Measurements from ENCODE around the gene CTNS. TPM values are rescaled to one million over a fixed set of nuclear protein-coding genes. Genes with fewer than 3 reads are reported as not detected.
A peak's percentile ranks its signal among the peaks of the same experiment; 100 is the strongest.

The CTNS gene
- total RNA-seq, 1 donor: 27.7 TPM

GRCh38 chr17:3635474-3636153 is 946 bp upstream of the CTNS start:
- TF ChIP-seq, protein P1, sequence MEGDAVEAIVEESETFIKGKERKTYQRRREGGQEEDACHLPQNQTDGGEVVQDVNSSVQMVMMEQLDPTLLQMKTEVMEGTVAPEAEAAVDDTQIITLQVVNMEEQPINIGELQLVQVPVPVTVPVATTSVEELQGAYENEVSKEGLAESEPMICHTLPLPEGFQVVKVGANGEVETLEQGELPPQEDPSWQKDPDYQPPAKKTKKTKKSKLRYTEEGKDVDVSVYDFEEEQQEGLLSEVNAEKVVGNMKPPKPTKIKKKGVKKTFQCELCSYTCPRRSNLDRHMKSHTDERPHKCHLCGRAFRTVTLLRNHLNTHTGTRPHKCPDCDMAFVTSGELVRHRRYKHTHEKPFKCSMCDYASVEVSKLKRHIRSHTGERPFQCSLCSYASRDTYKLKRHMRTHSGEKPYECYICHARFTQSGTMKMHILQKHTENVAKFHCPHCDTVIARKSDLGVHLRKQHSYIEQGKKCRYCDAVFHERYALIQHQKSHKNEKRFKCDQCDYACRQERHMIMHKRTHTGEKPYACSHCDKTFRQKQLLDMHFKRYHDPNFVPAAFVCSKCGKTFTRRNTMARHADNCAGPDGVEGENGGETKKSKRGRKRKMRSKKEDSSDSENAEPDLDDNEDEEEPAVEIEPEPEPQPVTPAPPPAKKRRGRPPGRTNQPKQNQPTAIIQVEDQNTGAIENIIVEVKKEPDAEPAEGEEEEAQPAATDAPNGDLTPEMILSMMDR (IDR thresholded peaks at IDR 0.05; ENCODE audit: insufficient read depth, low read length): no peak

GRCh38 chr17:3636908-3637373 is 381 bp downstream of the CTNS start:
- TF ChIP-seq, protein P1 (IDR thresholded peaks at IDR 0.05; ENCODE audit: insufficient read depth, low read length): no peak
- peak overlapping the region; percentile 92 for H3K4me3 ChIP-seq (ENCODE audit: low read depth, low read length)
- no peak for DNase-seq (ENCODE audit: low read depth)

More at GRCh38 chr17:3635474-3636153, 946 bp upstream of the CTNS start:
- H3K4me3 ChIP-seq (ENCODE audit: low read depth, low read length): peak overlapping the region; percentile 88
- DNase-seq (ENCODE audit: low read depth): no peak

DNA sequence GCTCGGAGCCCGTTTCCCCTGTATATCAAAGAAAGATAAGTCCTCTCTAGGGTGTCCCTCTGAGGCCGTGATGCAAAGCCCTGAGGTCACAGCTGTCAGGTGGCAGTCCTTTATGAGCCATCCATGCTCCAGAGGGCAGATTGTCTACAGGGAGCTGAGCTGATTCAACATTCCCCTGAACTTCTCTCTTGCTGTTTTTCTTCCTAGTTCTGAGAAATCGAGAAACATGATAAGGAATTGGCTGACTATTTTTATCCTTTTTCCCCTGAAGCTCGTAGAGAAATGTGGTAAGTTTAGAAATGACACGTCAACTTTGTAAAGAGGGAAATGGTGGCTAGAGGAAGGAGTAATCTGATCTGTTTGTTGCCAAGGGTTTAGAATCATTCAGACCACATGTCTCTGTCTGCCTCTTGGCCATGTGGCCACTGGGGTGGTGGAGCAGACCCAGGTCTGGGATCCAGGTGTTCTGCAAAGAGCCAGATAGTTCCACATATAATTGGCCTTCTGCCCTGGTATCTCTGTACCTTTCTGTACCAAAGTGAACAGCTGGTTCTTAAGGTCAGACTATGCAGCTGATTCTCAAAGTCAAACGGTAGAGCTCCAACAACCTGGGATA is 3.5 kb downstream of the CTNS start:
- TF ChIP-seq, protein P1 (IDR thresholded peaks at IDR 0.05; ENCODE audit: insufficient read depth, low read length): no peak
- DNase-seq (ENCODE audit: low read depth): peak; percentile 83
- no peak overlapping the region for H3K4me3 ChIP-seq (ENCODE audit: low read depth, low read length)

DNA sequence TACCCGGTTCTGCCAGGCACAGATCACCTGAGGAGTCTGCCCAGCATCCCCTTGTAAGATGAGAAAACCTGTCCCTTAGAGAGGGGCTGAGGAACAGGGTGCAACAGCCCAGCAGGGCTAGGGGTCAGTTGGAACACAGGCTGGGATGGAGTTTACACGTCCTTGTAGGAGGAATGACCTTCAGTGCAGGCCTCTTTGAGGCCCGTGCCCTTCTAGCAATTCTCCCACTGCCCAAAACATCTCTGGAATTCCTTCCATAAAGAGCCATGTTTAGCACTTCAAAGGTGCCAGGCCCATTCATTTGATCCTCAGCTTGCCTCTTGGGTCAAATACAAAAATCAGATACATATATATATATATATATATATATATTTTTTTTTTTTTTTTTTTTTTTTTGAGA is 4.5 kb downstream of the CTNS start:
- TF ChIP-seq, protein P1 (IDR thresholded peaks at IDR 0.05; ENCODE audit: insufficient read depth, low read length): no peak

DNA sequence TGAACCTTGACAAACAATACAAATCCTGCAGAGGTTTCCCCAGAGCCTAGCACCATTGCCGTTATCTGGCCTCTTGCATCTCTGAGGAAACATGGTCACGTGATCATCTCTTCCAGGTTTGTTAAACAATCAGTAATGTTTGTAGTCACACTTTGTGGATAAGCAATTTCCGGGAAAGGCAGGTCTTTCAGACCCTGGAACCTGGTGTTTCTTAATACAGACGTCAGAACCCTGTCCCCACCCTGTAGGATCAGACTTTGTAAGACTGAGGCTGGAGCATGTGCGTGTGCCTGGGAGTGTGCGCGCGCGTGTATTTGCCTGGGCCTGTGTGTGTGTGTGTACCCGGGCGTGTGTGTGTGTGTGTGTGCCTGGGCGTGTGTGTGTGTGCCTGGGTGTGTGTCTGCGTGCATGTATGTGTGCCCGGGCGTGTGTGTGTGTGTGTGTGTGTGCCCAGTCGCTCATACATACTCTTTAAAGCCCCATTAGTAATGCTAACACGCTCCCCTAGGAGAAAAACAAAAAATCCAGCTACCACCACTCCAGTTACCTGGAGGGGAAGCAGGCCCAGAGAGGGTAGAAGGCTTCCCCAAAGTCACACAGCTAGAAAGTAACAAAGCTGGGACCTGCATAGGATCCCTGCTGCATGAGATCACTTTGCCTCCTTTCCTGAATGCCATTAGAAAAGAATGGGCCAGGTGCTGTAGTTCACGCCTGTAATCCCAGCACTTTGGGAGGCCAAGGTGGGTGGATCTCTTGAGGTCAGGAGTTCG is 5.3 kb downstream of the CTNS start:
- TF ChIP-seq, protein P1 (IDR thresholded peaks at IDR 0.05; ENCODE audit: insufficient read depth, low read length): no peak
- H3K4me3 ChIP-seq (ENCODE audit: low read depth, low read length): no peak overlapping the region
- DNase-seq (ENCODE audit: low read depth): no peak

More for the DNA sequence above, 4.5 kb downstream of the CTNS start:
- no peak overlapping the region for H3K4me3 ChIP-seq (ENCODE audit: low read depth, low read length)
- no peak for DNase-seq (ENCODE audit: low read depth)

- no peak for DNase-seq (ENCODE audit: low read depth)
- TF ChIP-seq, protein P1 (IDR thresholded peaks at IDR 0.05; ENCODE audit: insufficient read depth, low read length): no peak
- no peak overlapping the region for H3K4me3 ChIP-seq (ENCODE audit: low read depth, low read length)
Measured at GRCh38 chr17:3643889-3644349, 7.4 kb downstream of the CTNS start.
